ENCODE data around the gene CNIH3.

The CNIH3 gene

GRCh38 chr1:224726441-224727182, 110.5 kb downstream of the CNIH3 start:
- no peak for DNase-seq

DNA sequence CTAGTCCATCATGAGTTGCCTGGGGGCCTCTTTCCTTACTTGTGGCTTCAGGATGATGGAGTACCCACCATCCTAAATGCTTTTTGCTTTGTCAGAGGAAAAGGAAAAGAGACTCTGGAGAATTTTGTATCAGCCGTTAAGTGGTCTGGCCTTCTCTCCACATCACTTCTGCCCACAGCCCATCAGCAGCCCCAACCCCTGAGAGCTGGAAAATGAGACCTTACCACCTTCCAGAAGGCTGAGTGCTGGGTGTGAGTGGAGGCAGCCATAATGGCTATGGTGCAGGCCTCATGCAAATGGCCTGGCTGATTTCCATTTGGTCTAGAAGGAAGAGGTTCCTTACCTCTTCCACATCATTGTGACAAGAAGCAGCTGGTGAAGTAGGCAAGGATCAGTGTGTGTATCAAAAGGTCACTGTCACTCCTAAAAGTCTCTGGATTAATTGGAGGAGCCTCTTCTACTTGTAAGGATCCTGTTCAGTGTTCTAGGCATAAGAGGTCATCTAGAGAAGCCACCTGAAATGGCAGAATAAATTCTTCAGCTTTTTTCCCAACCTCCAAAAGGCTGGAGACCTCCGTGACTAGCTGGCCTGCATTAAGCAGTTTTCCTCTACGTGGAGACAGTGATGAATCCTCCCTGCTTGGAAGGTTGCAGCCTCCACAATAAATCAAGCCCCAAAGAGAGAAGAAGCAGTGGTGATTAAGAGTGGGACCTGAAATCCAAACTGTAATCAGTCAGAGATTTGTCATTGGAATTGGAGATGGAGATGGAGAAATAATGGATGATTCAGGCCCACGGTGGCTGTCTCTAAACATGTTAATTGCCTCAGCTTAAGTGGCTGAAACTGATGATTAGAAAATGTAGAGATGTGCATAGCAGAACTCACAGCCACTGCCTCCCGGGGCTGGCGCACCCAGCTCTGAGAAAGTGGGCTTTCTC, 111.5 kb downstream of the CNIH3 start:
- no peak for DNase-seq

DNA sequence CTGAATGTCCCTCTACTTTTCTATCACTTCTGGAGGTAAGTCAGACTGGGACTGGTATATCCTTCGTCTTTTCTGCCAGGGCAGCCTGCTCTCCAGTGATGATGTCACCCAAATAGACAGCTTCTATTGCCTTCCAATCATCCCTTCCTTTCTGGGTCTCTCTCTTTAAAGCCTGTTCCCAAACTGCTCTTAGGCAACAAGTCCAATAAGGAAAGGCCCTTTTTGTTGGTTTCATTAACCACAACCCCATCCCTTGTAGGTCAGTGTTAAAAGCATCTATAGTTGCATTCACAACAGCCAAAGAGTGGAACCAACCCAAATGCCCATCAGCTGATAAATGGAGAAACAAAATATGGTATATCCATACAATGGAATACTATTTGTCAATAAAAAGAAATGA, 114.4 kb downstream of the CNIH3 start:
- DNase-seq = no peak

DNA sequence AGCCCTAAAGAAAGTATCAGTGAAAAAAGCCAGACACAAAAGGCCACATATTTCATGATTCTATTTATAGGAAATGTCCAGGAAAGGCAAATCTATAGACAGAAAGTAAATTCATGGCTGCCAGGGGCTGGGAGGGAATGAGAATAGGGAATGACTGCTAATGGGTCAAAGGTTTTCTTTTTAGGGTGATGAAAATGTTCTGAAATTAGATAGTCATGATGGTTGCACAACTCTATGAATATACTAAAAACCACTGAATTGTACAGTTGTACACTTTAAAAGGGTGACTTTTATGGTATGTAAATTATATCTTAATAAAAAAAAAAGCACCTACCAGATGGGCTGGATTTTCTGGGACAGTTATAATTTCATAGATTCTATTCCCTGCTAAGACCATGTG, 114.8 kb downstream of the CNIH3 start:
- DNase-seq = no peak

GRCh38 chr1:224731633-224732032, 115.5 kb downstream of the CNIH3 start:
- no peak for DNase-seq

DNA sequence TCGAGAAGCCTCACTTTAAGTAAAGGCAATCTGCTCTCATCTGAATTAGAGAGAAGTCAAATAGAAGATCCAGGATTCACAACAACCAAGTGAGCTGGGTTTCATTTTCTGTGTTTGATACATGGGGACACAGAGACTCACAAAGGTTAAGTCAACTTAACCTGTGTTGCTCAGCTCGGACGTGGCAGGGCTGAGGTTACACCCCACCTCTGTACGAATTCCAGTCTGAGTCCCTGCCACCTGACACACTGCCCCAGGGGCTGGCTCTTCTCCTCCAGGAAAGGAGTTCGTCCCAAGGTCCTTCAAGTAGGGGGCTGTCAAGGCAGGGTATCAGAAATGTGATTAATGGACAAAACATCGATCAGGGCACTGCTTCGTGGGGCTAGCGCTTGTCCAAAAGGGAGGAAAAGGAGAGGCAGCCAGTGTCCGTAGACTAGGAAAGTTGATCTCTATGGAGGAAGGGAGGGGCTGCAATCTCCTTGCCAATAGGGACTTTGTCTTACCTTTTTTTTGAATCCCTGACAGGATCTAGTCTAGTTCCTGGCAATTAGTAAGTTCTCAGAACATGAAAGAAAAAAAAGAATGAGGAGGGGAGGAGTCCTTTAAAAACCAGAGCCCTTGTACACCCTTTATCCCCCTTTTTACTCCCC, 116.4 kb downstream of the CNIH3 start:
- DNase-seq = no peak

DNA sequence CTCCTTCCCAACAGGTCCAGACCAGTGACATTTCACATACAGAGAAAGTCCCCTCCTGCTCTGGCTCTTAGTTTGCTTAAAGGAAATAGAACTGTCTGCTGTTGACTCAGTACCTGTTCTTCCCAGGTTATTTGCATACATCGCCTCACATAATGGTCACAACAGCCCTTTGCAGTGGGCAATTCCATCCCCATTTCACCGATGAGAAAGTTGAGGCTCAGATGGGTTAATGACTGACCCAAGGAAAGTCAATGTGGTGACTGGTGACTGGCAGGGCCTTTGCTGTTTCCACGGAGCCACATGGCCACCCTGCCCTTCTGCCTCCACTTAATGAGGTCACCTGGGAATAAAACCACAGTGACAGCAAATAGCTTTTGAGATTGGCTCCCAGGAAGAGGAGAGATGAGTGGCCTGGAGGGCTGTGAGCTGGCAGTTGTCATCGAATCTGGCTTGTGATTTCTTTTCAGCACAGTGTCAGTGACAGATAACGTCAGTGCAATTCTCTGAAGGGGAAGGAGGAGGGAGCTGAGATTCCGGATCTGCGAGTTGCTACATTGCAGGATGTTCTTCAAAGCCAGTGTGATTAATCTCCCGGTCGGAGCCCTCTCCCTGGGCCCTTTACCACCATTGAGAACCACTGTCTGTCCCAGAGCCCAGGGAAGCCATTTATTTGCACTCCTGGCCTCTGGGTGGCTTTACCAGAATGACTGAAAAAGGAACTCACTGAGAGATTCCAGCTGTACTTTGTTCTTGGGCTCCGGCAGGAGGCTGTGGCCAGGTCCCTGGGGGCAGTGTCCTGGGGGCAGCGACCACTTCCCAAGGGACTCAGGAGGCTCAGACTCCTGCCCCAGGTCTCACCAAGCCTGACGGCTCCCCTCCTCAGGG, 117.2 kb downstream of the CNIH3 start:
- peak; percentile 45 for DNase-seq

DNA sequence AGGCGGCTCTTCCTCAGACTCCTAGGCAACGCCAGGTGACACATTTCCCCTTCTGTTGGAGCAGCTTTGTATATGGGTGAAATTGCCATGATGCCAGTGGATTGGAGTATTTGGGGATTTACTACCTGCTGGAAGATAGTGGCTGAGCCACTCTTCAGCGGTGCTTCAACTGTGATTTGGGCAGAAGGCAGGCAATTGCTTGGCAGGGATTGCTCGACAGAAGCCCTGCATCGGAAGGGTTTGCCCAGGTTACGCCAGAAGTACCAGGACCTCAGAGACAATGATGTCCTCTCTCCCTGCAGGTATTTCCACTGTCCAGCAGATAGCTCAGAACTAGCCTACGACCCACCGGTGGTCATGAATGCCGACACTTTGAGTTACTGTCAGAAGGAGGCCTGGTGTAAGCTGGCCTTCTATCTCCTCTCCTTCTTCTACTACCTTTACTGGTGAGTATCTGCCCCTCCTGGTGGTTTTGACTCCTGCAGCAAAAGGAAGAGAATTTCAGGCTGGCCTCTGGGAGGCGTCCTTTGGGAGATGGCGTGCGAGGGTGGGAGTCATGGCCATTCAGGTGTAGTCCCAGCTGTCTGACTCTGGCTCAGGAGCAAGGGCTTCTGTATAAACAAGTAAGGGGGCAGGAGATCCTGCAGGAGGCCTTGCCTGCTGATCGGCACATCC, 118.3 kb downstream of the CNIH3 start:
- no peak for DNase-seq

DNA sequence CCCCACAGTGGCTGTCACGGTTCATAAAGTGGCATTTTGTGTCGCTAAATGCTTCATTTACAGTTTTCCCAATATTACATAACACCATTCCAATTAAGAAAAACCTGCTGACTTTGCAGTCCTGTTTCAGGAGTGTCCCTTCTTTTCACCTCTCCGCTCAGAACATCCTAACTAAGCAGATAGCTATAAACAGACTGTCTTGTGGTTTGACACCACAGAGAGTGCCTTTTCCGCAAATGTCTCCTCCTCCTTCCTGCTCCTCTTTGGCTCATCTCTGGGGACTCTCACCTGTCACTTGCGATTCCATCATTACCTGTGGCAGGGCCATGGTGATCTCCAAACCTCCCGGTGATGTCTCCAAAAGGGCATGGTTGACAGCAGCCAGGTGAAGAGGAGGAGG, 119.0 kb downstream of the CNIH3 start:
- no peak for DNase-seq

GRCh38 chr1:224736619-224737352, 120.7 kb downstream of the CNIH3 start:
- DNase-seq = peak; percentile 48

GRCh38 chr1:224737353-224737727, 121.2 kb downstream of the CNIH3 start:
- DNase-seq = no peak

DNA sequence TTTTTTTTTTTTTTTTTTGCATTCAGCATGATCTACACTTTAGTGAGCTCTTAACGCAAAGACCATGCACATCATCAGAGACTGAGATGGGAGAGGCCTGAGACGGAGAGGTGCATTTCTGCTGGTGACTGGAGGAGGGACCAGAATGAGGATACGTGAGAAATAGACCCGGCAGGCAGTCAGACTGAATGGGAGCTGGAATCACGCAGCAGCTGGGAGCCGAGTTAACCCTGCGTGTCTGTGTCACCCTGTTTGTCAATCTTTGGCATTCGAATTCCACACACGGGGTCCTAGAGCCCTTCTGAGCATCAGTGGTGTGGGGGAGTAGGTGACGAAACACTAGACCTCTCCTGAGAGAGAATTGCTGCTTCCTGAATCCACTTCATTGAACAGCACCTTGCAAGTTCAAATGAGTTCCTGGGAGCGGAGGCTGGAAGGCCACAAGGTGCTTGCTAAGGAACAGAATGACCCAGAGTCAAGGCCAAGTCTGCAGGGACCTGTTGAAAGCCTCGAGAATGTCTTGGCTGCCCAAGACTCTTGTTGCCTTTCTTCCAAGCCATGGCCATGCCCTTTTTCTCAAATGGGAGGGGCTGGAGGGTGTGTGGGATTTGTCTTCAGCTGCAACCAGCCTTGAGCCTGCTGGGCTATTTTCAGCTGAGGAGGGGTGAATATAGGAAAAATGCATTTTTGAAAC, 123.3 kb downstream of the CNIH3 start:
- DNase-seq = no peak

DNA sequence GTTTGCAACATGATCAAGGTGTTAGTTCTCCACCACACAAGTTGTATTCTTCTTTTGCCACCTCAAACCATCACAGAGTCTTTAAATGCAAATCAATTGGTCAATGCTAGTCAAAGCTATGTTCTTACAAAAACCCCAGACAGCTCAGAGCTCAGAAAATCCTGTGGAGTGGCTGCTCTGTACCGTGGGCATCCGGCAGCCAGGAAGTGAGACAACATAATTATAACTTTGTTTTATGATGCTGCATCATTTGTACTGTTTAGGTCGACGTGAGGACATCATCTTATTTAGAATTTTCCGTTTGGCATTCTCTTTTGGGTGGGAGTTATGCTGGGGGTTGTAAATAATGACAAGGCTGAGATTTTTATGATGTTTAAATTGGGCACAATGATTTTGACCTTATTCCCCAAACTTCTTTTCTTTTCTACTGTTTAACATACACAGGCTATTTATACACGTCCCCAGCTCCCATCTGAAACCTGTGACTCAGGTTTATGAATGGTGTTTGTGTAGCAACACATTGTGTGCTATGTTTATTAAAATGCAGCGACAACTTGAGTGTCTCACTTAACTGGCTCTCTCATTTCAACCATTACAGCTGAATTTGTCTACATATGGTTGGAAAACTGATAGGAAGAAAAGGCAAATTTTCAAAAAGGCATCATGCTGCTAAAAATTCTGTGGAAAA, 124.0 kb downstream of the CNIH3 start:
- no peak for DNase-seq

- DNase-seq = no peak
Observed at GRCh38 chr1:224740685-224741052, 124.6 kb downstream of the CNIH3 start.

- no peak for DNase-seq
Observed at GRCh38 chr1:224742349-224742748, 126.2 kb downstream of the CNIH3 start.

DNA sequence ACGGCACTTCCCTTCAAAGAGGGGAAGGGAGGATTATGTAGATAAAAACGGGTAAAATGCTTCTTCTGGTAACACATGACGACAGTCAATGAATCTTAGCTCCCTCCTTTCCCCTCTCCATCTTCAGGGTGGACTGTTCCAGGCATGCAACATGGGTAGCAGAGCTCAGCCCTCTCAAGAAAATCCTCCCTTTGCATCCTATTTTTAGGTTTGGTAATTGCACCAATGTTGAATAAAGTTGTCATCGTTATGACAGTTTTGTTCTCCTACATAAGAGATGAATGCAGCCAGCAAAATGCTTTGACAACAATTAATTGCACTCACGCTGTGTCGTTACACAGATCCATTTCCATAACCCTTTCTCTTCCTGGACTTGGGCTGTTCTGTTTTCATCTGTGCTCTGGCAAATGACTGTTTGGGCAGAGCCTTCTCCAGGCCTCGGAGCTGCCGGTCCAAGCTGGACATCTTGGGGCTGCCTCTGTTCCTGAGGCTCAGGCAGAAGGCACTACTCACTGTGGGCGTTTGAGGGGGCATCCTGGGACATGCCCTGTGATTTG, 127.6 kb downstream of the CNIH3 start:
- DNase-seq = no peak

DNA sequence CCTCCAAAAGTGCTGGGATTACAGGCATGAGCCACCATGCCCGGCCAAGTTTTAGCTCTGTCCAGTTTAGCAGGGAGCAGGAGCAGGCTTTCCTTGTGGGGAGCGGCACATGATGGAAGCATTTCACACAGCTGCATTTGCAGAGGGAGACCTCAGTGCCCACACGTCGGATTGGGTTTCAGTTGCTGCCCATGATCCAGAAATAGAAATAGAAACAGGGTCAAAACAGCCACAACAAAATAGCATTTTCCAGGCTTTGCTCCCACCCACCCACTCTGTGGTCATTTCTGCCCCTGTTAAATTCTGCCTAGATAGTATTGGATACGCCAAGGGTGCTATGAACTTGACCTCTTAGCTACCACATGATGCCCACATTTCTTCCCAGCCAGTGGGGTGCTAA, 128.4 kb downstream of the CNIH3 start:
- no peak for DNase-seq

DNA sequence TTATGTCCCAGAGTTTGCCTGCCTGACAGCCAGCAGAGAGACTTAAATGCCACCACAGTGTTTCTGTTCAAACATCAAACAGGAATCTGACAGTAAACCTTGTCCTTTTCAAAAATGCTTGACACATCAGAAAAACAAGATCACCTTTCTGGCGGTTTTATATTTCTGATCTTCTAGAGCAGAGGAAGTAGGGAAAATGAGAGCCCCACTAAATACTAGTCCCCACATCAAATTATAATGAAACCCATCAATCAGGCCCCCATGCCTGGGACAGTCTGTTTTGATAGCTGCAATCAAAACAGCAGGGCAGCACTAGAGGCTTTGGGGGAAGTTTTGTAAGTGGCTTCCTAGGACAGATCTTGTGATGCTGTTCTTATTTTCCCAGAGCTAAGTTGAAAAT, 129.3 kb downstream of the CNIH3 start:
- DNase-seq = no peak

DNA sequence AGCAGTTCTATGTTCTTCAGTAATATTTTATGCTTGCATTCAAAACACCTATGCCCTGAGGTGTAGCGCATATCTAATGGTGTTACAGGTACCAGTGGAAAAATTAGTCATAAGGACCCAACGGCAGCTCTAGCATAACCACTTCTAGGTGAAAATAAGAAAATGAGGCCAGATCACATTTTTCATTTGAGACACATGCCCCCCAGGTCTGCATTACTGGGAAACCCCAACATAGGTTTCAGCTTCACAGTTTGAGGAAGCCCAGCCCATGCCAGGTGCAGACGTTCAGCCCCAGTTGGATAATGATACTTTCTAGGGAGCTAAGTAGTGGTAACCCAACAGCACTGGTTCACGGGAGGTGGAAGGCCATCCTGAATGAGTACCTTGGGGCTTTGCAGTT, 129.8 kb downstream of the CNIH3 start:
- no peak for DNase-seq

- no peak for DNase-seq
Observed at GRCh38 chr1:224747578-224747977, 131.5 kb downstream of the CNIH3 start.
